ENCODE measurements around the gene PDZRN3. TPM values are rescaled to one million over a fixed set of nuclear protein-coding genes. Genes with fewer than 3 reads are reported as not detected.
A peak's percentile ranks its signal among the peaks of the same experiment; 100 is the strongest.

The PDZRN3 gene
- total and polyA plus RNA-seq, 8 donors = 20.0 to 88.6 (median 62.3) TPM

- peaks cover 0 to 8% of the 10 kb centered on the region in 2 donors for H3K4me1 ChIP-seq
- H3K9me3 ChIP-seq = no peaks in the 10 kb centered on the region
- no peaks in the 10 kb centered on the region for H3K36me3 ChIP-seq
- peak overlapping the region in 1 of 2 donors; percentile 44 for H3K27ac ChIP-seq
- intact Hi-C loops (cut with DNase I) = no loop called here
- no peak for TF ChIP-seq CTCF (IDR thresholded peaks at IDR 0.05)
- ATAC-seq (peak; percentile 94), DNase-seq (peak in 2 of 4 donors; percentile 54 to 56)
- no peaks in the 10 kb centered on the region for H3K27me3 ChIP-seq
- no peak overlapping the region for H3K4me3 ChIP-seq
Observed at GRCh38 chr3:73490453-73491286, 134.1 kb downstream of the PDZRN3 start.

DNA sequence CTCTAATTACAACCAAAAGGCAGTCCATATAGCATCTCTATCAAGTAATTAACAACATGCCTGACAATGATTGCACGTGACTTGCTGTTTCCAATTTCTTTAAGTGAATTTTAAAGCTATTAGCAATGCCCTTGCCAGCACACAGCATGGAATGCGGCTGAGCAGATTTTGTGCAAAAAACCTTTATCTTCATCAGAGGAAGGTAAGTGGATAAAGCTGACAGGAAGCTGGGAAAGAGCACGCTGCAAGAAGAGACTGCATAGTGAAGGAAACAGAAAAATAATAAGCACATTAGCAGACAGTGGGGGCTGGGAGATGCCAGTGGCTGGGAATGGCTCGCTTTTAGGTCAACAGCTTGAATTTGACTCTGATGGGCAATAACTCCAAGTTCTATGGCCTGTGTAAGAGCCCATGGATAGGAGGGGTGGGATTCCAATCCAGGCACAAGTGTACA, 138.8 kb downstream of the PDZRN3 start:
- Histone ChIP-seq H3K4me3 (no peak overlapping the region), H3K27ac (no peak overlapping the region), H3K4me1 (peaks cover 0 to 7% of the 10 kb centered on the region in 2 donors), H3K27me3 (no peaks in the 10 kb centered on the region), H3K9me3 (no peaks in the 10 kb centered on the region), H3K36me3 (no peaks in the 10 kb centered on the region)
- intact Hi-C loops (cut with DNase I) = no loop called here
- no peak for TF ChIP-seq CTCF (IDR thresholded peaks at IDR 0.05)
- DNase-seq (no peak), ATAC-seq (no peak)

DNA sequence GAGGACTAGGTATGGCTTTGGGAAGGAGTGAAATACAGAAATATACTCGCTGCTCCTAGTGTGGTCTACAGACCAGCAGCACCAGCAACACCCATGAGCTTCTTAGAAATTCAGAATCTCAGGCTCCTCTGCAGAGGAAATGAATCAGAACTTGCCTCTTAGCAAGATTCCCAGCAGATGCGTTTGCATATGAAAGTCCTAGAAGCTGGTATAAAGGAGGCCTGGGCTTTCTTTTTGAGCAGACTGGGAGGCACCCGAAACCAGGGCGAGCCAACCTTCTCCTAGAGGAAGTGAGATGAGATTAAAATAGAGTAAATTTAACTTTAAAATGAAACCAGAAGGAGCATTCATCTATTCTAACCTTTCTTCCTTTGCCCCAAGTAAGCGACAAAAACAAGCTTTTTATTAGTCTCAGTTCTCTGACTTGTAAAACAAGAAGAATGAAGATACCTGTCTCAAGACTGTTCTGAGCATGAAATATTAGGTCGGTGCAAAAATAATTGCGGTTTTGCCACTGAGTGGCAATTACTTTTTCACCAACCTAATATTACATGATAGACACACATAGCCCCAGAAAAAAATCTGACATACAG, 140.0 kb downstream of the PDZRN3 start:
- ATAC-seq = no peak
- no peaks in the 10 kb centered on the region for H3K36me3 ChIP-seq
- no peaks in the 10 kb centered on the region for H3K27me3 ChIP-seq
- H3K27ac ChIP-seq = no peak overlapping the region
- no peak for TF ChIP-seq CTCF (IDR thresholded peaks at IDR 0.05)
- no peaks in the 10 kb centered on the region for H3K9me3 ChIP-seq
- peaks cover 0 to 7% of the 10 kb centered on the region in 2 donors for H3K4me1 ChIP-seq
- intact Hi-C loops (cut with DNase I) = no loop called here
- DNase-seq = no peak
- H3K4me3 ChIP-seq = no peak overlapping the region

DNA sequence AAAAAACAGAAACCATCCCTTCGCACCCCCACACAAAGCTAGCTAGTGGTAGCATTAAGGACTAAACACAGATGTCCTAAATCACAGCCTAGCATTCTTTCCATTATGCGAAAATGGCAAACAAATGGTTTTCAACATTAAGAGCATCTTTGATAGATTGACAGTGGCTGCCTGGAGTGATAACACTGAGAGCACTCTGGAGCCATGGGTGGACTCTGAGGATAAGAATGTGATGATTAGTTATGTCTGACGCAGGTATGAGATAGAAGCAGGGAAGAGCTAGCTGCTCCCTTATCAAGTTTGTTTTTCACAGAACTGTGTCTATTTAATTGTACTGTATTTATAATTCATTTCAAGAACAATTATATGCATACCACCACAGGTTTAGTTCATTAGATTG, 142.9 kb downstream of the PDZRN3 start:
- Histone ChIP-seq H3K4me1 (peaks cover 0 to 7% of the 10 kb centered on the region in 2 donors), H3K27me3 (no peaks in the 10 kb centered on the region), H3K27ac (no peak overlapping the region), H3K4me3 (no peak overlapping the region), H3K36me3 (no peaks in the 10 kb centered on the region), H3K9me3 (no peaks in the 10 kb centered on the region)
- no peak for TF ChIP-seq CTCF (IDR thresholded peaks at IDR 0.05)
- ATAC-seq (no peak), DNase-seq (no peak)
- intact Hi-C loops (cut with DNase I) = no loop called here

DNA sequence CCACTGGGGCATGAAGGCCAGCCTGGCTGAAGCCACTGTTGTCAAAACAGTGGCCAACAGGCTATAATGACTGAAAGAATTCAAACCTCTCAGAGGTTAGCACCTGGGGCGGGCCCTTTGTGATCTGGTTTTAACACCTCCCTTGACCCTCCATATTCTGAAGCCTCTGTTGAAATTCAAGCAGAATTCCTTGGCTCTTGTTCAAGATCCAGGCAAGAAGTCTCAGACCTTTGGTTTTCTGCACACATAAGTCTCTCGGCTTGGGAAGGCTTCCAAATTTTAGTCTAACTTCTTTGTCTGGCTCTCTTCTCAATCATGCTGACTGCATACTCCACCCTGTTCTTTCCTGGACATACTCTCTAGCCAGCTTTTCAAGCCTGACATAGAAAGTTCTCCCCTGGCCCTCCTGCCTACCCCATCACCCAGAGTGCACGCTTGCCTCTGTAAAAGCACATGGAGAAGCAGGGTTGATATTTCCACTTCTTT, 144.5 kb downstream of the PDZRN3 start:
- no peaks in the 10 kb centered on the region for H3K36me3 ChIP-seq
- H3K9me3 ChIP-seq = no peaks in the 10 kb centered on the region
- ATAC-seq (peak; percentile 95), DNase-seq (peak in 1 of 4 donors; percentile 53)
- no peaks in the 10 kb centered on the region for H3K4me1 ChIP-seq
- peak overlapping the region in 1 of 2 donors; percentile 21 for H3K27ac ChIP-seq
- TF ChIP-seq CTCF (IDR thresholded peaks at IDR 0.05) = no peak
- H3K4me3 ChIP-seq = no peak overlapping the region
- intact Hi-C loops (cut with DNase I) = no loop called here
- H3K27me3 ChIP-seq = no peaks in the 10 kb centered on the region

All from left lung (tissue), 10 donors.